GM21515 (cell line): Measurements from ENCODE around the gene DNAJC12.
"Not testable (repeated sequence)": the region's sequence is repeated elsewhere in the genome, so short reads cannot be mapped to it uniquely, and the experiment has no call there.

Experiments used
- ATAC-seq: cut with Tn5 transposase; IDR thresholded peaks from one replicate; pipeline ENCODE4 v1.9.1; 2021; ENCODE audit not compliant: unreplicated experiment

DNAJC12 gene

GRCh38 chr10:67837541-67838314, at the start of gene DNAJC12:
Gene DNAJC12, minus strand, starts transcription at chr10:67838188. Its CDS starts 177 bp downstream, at chr10:67838011.
- ATAC-seq, result peak; percentile 51

GRCh38 chr10:67884842-67885670, 47.1 kb upstream of the DNAJC12 start:
- ATAC-seq, result peak; percentile 68

- ATAC-seq, result peak; percentile 88
Observed at GRCh38 chr10:67884313-67884841, 46.4 kb upstream of the DNAJC12 start, which contains the start of gene SIRT1. Gene SIRT1, plus strand, starts transcription at chr10:67884656. Its CDS starts 66 bp downstream, at chr10:67884722.

GRCh38 chr10:67883710-67884312, 45.8 kb upstream of the DNAJC12 start:
- ATAC-seq, result no peak

- no peak for ATAC-seq
Observed at GRCh38 chr10:67878133-67878532, 40.1 kb upstream of the DNAJC12 start.

- ATAC-seq, result not testable (repeated sequence)
Observed at GRCh38 chr10:67877421-67877820, 39.4 kb upstream of the DNAJC12 start.

- ATAC-seq, result no peak
Observed at GRCh38 chr10:67875340-67876238, 37.6 kb upstream of the DNAJC12 start.

- no peak for ATAC-seq
Observed at GRCh38 chr10:67869996-67870395, 32.0 kb upstream of the DNAJC12 start.

- ATAC-seq, result no peak
Observed at GRCh38 chr10:67868132-67868531, 30.1 kb upstream of the DNAJC12 start.

- ATAC-seq, result no peak
Observed at GRCh38 chr10:67864607-67865371, 26.8 kb upstream of the DNAJC12 start.

GRCh38 chr10:67863094-67863493, 25.1 kb upstream of the DNAJC12 start:
- no peak for ATAC-seq

- no peak for ATAC-seq
Observed at GRCh38 chr10:67861750-67862432, 23.9 kb upstream of the DNAJC12 start.

- no peak for ATAC-seq
Observed at GRCh38 chr10:67858971-67859370, 21.0 kb upstream of the DNAJC12 start.

- ATAC-seq, result no peak
Observed at GRCh38 chr10:67853512-67853911, 15.5 kb upstream of the DNAJC12 start.

GRCh38 chr10:67852761-67853160, 14.8 kb upstream of the DNAJC12 start:
- no peak for ATAC-seq

- no peak for ATAC-seq
Observed at GRCh38 chr10:67851186-67851585, 13.2 kb upstream of the DNAJC12 start.

- peak; percentile 97 for ATAC-seq
Observed at GRCh38 chr10:67849331-67850011, 11.5 kb upstream of the DNAJC12 start.

- no peak for ATAC-seq
Observed at GRCh38 chr10:67843284-67843683, 5.3 kb upstream of the DNAJC12 start.
